ENCODE data around the gene LRRC40. TPM values are rescaled to one million over a fixed set of nuclear protein-coding genes. Genes with fewer than 3 reads are reported as not detected.

LRRC40 gene
- total RNA-seq, 2 experiments from 2014 or later, result 20.4 to 20.5 TPM

GRCh38 chr1:70146488-70146887, 58.9 kb downstream of the LRRC40 start:
- H3K36me3 Mint-ChIP-seq (ENCODE audit: low read depth), result peaks cover 13% of the 10 kb centered on the region
- CTCF ChIA-PET, result interaction anchor here (0.7 kb wide), 1 partner anchor 30 kb away, joined by 3 read pairs; no protein-coding TSS in a partner anchor
- no peak overlapping the region for H3K4me3 Mint-ChIP-seq
- H3K27ac Mint-ChIP-seq, result no peak overlapping the region
- H3K4me1 Mint-ChIP-seq (ENCODE audit: low read depth), result no peaks in the 10 kb centered on the region
- intact Hi-C loops (cut with micrococcal nuclease), result no loop called here
- no peaks in the 10 kb centered on the region for H3K27me3 Mint-ChIP-seq (ENCODE audit: low read depth)
- no peak for DNase-seq
- H3K9me3 Mint-ChIP-seq, result no peaks in the 10 kb centered on the region

GRCh38 chr1:70143048-70143659, 62.2 kb downstream of the LRRC40 start:
- intact Hi-C loops (cut with micrococcal nuclease), result no loop called here
- H3K4me3 Mint-ChIP-seq, result no peak overlapping the region
- H3K27me3 Mint-ChIP-seq (ENCODE audit: low read depth), result no peaks in the 10 kb centered on the region
- H3K36me3 Mint-ChIP-seq (ENCODE audit: low read depth), result peaks cover 7% of the 10 kb centered on the region
- CTCF ChIA-PET, result interaction anchor here (3.0 kb wide), 1 partner anchor 10 kb away, joined by 17 read pairs; no protein-coding TSS in a partner anchor
- H3K4me1 Mint-ChIP-seq (ENCODE audit: low read depth), result no peaks in the 10 kb centered on the region
- DNase-seq, result no peak
- no peaks in the 10 kb centered on the region for H3K9me3 Mint-ChIP-seq
- H3K27ac Mint-ChIP-seq, result no peak overlapping the region

- H3K9me3 Mint-ChIP-seq, result no peaks in the 10 kb centered on the region
- no peak overlapping the region for H3K27ac Mint-ChIP-seq
- CTCF ChIA-PET, result interaction anchor here (0.9 to 3.0 kb wide), 2 partner anchors 9 to 240 kb away, joined by 3 to 17 read pairs; no protein-coding TSS in a partner anchor
- H3K4me1 Mint-ChIP-seq (ENCODE audit: low read depth), result no peaks in the 10 kb centered on the region
- H3K4me3 Mint-ChIP-seq, result no peak overlapping the region
- no peaks in the 10 kb centered on the region for H3K27me3 Mint-ChIP-seq (ENCODE audit: low read depth)
- H3K36me3 Mint-ChIP-seq (ENCODE audit: low read depth), result peaks cover 2% of the 10 kb centered on the region
- intact Hi-C loops (cut with micrococcal nuclease), result no loop called here
- DNase-seq, result no peak
Measured at GRCh38 chr1:70142075-70142474, 63.3 kb downstream of the LRRC40 start.

GRCh38 chr1:70140894-70141293, 64.5 kb downstream of the LRRC40 start:
- CTCF ChIA-PET, result interaction anchor here (3.0 kb wide), 1 partner anchor 8 kb away, joined by 17 read pairs; no protein-coding TSS in a partner anchor
- Mint-ChIP-seq H3K36me3 (ENCODE audit: low read depth) (no peaks in the 10 kb centered on the region), H3K4me1 (ENCODE audit: low read depth) (no peaks in the 10 kb centered on the region), H3K27me3 (ENCODE audit: low read depth) (no peaks in the 10 kb centered on the region), H3K4me3 (no peak overlapping the region), H3K27ac (no peak overlapping the region), H3K9me3 (no peaks in the 10 kb centered on the region)
- intact Hi-C loops (cut with micrococcal nuclease), result no loop called here
- no peak for DNase-seq

- Mint-ChIP-seq H3K36me3 (ENCODE audit: low read depth) (no peaks in the 10 kb centered on the region), H3K27ac (no peak overlapping the region), H3K4me3 (no peak overlapping the region), H3K27me3 (ENCODE audit: low read depth) (no peaks in the 10 kb centered on the region), H3K4me1 (ENCODE audit: low read depth) (no peaks in the 10 kb centered on the region), H3K9me3 (no peaks in the 10 kb centered on the region)
- no peak for DNase-seq
- CTCF ChIA-PET, result no interaction called here
- intact Hi-C loops (cut with micrococcal nuclease), result no loop called here
Measured at GRCh38 chr1:70140343-70140742, 65.0 kb downstream of the LRRC40 start.

GRCh38 chr1:70134148-70134547, 71.2 kb downstream of the LRRC40 start:
- H3K27ac Mint-ChIP-seq, result no peak overlapping the region
- DNase-seq, result no peak
- CTCF ChIA-PET, result interaction anchor here (0.7 to 3.6 kb wide), 6 partner anchors 8 to 530 kb away, joined by 3 to 17 read pairs (median 5); no protein-coding TSS in a partner anchor
- H3K27me3 Mint-ChIP-seq (ENCODE audit: low read depth), result peaks cover 4% of the 10 kb centered on the region
- no peaks in the 10 kb centered on the region for H3K9me3 Mint-ChIP-seq
- no peaks in the 10 kb centered on the region for H3K4me1 Mint-ChIP-seq (ENCODE audit: low read depth)
- no peaks in the 10 kb centered on the region for H3K36me3 Mint-ChIP-seq (ENCODE audit: low read depth)
- no peak overlapping the region for H3K4me3 Mint-ChIP-seq
- intact Hi-C loops (cut with micrococcal nuclease), result loop anchor here (5.0 kb wide), 1 partner anchor 918 kb away; no protein-coding TSS in a partner anchor

- no peak for DNase-seq
- intact Hi-C loops (cut with micrococcal nuclease), result no loop called here
- Mint-ChIP-seq H3K36me3 (ENCODE audit: low read depth) (no peaks in the 10 kb centered on the region), H3K9me3 (no peaks in the 10 kb centered on the region), H3K4me3 (no peak overlapping the region), H3K4me1 (ENCODE audit: low read depth) (no peaks in the 10 kb centered on the region), H3K27ac (no peak overlapping the region), H3K27me3 (ENCODE audit: low read depth) (peaks cover 10% of the 10 kb centered on the region)
- CTCF ChIA-PET, result interaction anchor here (1.0 to 2.2 kb wide), 2 partner anchors 17 to 29 kb away, joined by 3 to 5 read pairs; no protein-coding TSS in a partner anchor
Measured at GRCh38 chr1:70117046-70117445, 88.3 kb downstream of the LRRC40 start.

- CTCF ChIA-PET, result interaction anchor here (0.6 to 2.2 kb wide), 2 partner anchors 18 to 693 kb away, joined by 3 to 5 read pairs; no protein-coding TSS in a partner anchor
- Mint-ChIP-seq H3K9me3 (no peaks in the 10 kb centered on the region), H3K27ac (no peak overlapping the region), H3K4me1 (ENCODE audit: low read depth) (no peaks in the 10 kb centered on the region), H3K27me3 (ENCODE audit: low read depth) (peaks cover 9% of the 10 kb centered on the region), H3K4me3 (no peak overlapping the region), H3K36me3 (ENCODE audit: low read depth) (no peaks in the 10 kb centered on the region)
- DNase-seq, result no peak
- intact Hi-C loops (cut with micrococcal nuclease), result no loop called here
Measured at GRCh38 chr1:70115315-70115714, 90.1 kb downstream of the LRRC40 start.

GRCh38 chr1:70112838-70113237, 92.5 kb downstream of the LRRC40 start:
- H3K27me3 Mint-ChIP-seq (ENCODE audit: low read depth), result peaks cover 13% of the 10 kb centered on the region
- H3K9me3 Mint-ChIP-seq, result no peaks in the 10 kb centered on the region
- no peaks in the 10 kb centered on the region for H3K36me3 Mint-ChIP-seq (ENCODE audit: low read depth)
- no peak for DNase-seq
- H3K27ac Mint-ChIP-seq, result no peak overlapping the region
- CTCF ChIA-PET, result no interaction called here
- no peak overlapping the region for H3K4me3 Mint-ChIP-seq
- no peaks in the 10 kb centered on the region for H3K4me1 Mint-ChIP-seq (ENCODE audit: low read depth)
- intact Hi-C loops (cut with micrococcal nuclease), result no loop called here

GRCh38 chr1:70109241-70109640, 96.1 kb downstream of the LRRC40 start:
- no peaks in the 10 kb centered on the region for H3K4me1 Mint-ChIP-seq (ENCODE audit: low read depth)
- no peak overlapping the region for H3K4me3 Mint-ChIP-seq
- no peaks in the 10 kb centered on the region for H3K36me3 Mint-ChIP-seq (ENCODE audit: low read depth)
- H3K9me3 Mint-ChIP-seq, result no peaks in the 10 kb centered on the region
- CTCF ChIA-PET, result interaction anchor here (0.6 kb wide), 1 partner anchor 93 kb away, joined by 3 read pairs; no protein-coding TSS in a partner anchor
- no peak for DNase-seq
- H3K27ac Mint-ChIP-seq, result no peak overlapping the region
- intact Hi-C loops (cut with micrococcal nuclease), result no loop called here
- H3K27me3 Mint-ChIP-seq (ENCODE audit: low read depth), result peaks cover 13% of the 10 kb centered on the region

- no peak overlapping the region for H3K4me3 Mint-ChIP-seq
- DNase-seq, result no peak
- peaks cover 1% of the 10 kb centered on the region for H3K27me3 Mint-ChIP-seq (ENCODE audit: low read depth)
- CTCF ChIA-PET, result no interaction called here
- no peaks in the 10 kb centered on the region for H3K9me3 Mint-ChIP-seq
- no peaks in the 10 kb centered on the region for H3K4me1 Mint-ChIP-seq (ENCODE audit: low read depth)
- H3K27ac Mint-ChIP-seq, result no peak overlapping the region
- H3K36me3 Mint-ChIP-seq (ENCODE audit: low read depth), result no peaks in the 10 kb centered on the region
- intact Hi-C loops (cut with micrococcal nuclease), result no loop called here
Measured at GRCh38 chr1:70103770-70104169, 101.6 kb downstream of the LRRC40 start.

- Mint-ChIP-seq H3K36me3 (ENCODE audit: low read depth) (no peaks in the 10 kb centered on the region), H3K4me1 (ENCODE audit: low read depth) (no peaks in the 10 kb centered on the region), H3K9me3 (no peaks in the 10 kb centered on the region), H3K4me3 (no peak overlapping the region), H3K27ac (no peak overlapping the region), H3K27me3 (ENCODE audit: low read depth) (no peaks in the 10 kb centered on the region)
- no peak for DNase-seq
- CTCF ChIA-PET, result interaction anchor here (0.6 kb wide), 1 partner anchor 182 kb away, joined by 3 read pairs; no protein-coding TSS in a partner anchor
- intact Hi-C loops (cut with micrococcal nuclease), result no loop called here
Measured at GRCh38 chr1:70101774-70102173, 103.6 kb downstream of the LRRC40 start.

- H3K27ac Mint-ChIP-seq, result no peak overlapping the region
- CTCF ChIA-PET, result no interaction called here
- no peaks in the 10 kb centered on the region for H3K4me1 Mint-ChIP-seq (ENCODE audit: low read depth)
- H3K27me3 Mint-ChIP-seq (ENCODE audit: low read depth), result peaks cover 2% of the 10 kb centered on the region
- H3K4me3 Mint-ChIP-seq, result no peak overlapping the region
- DNase-seq, result no peak
- no peaks in the 10 kb centered on the region for H3K36me3 Mint-ChIP-seq (ENCODE audit: low read depth)
- no peaks in the 10 kb centered on the region for H3K9me3 Mint-ChIP-seq
- intact Hi-C loops (cut with micrococcal nuclease), result no loop called here
Measured at GRCh38 chr1:70101231-70101630, 104.1 kb downstream of the LRRC40 start.
